OCI-LY7 (cell line): ENCODE measurements around the gene TNFAIP8L2.

Experiments used
- CTCF ChIP-seq: fragments of 200-600 bp; sonication (generic); conservative IDR thresholded peaks from 2 replicates; pipeline ENCODE4 v1.5.1; 2014; ENCODE audit warnings: mild to moderate bottlenecking, antibody characterized with exemption, low read length, moderate library complexity, mixed read lengths
- EZH2phosphoT487 ChIP-seq: fragments of 200-600 bp; sonication (generic); IDR thresholded peaks from 2 replicates; pipeline ENCODE4 v1.6.1; 2018; ENCODE audit warnings: low read depth, borderline replicate concordance, mild to moderate bottlenecking, mixed run types, antibody characterized with exemption, low read length, moderate library complexity, mixed read lengths

- no peak for TF ChIP-seq CTCF
- no peak for TF ChIP-seq EZH2phosphoT487
Measured at GRCh38 chr1:151164732-151165280, 8.4 kb downstream of the TNFAIP8L2 start.
